Measurements from ENCODE around the gene EP400.

- TF ChIP-seq CTCF (IDR thresholded peaks at IDR 0.05; ENCODE audit: insufficient read depth, low read length, poor library complexity, severe bottlenecking): no peak
- TF ChIP-seq EZH2phosphoT487 (conservative IDR thresholded peaks at IDR 0.05; ENCODE audit: low read length): no peak
These were observed 5.0 kb upstream of the EP400 start for GRCh38 chr12:131944601-131945251.
